ENCODE measurements around the gene SHANK1. TPM values are rescaled to one million over a fixed set of nuclear protein-coding genes. Genes with fewer than 3 reads are reported as not detected.
A peak's percentile ranks its signal among the peaks of the same experiment; 100 is the strongest.

Gene SHANK1
- total RNA-seq, 1 donor from 2014 or later: 0.36 TPM

- Mint-ChIP-seq H3K27me3 (peaks cover 74% of the 10 kb centered on the region), H3K4me3 (ENCODE audit: low read depth) (peak overlapping the region; percentile 38), H3K4me1 (ENCODE audit: low read depth) (peaks cover 4% of the 10 kb centered on the region), H3K36me3 (ENCODE audit: insufficient read depth) (no peaks in the 10 kb centered on the region), H3K9me3 (ENCODE audit: low read depth) (no peaks in the 10 kb centered on the region), H3K27ac (no peak overlapping the region)
- no peak for TF ChIP-seq CTCF (IDR thresholded peaks at IDR 0.05; ENCODE audit: unreplicated experiment)
- no peak for DNase-seq (ENCODE audit: low spot score, unreplicated experiment)
Measured at GRCh38 chr19:50718255-50719118, 1.1 kb downstream of the SHANK1 start.

- Mint-ChIP-seq H3K9me3 (ENCODE audit: low read depth) (no peaks in the 10 kb centered on the region), H3K27me3 (peaks cover 74% of the 10 kb centered on the region)
- TF ChIP-seq CTCF (IDR thresholded peaks at IDR 0.05; ENCODE audit: unreplicated experiment): no peak
Measured at GRCh38 chr19:50717891-50718254, 1.7 kb downstream of the SHANK1 start.

GRCh38 chr19:50717026-50717723 is 2.4 kb downstream of the SHANK1 start:
- Mint-ChIP-seq H3K27ac (no peak overlapping the region), H3K9me3 (ENCODE audit: low read depth) (no peaks in the 10 kb centered on the region), H3K4me1 (ENCODE audit: low read depth) (peaks cover 4% of the 10 kb centered on the region), H3K36me3 (ENCODE audit: insufficient read depth) (no peaks in the 10 kb centered on the region), H3K4me3 (ENCODE audit: low read depth) (peak overlapping the region; percentile 53), H3K27me3 (peaks cover 72% of the 10 kb centered on the region)
- no peak for DNase-seq (ENCODE audit: low spot score, unreplicated experiment)
- no peak for TF ChIP-seq CTCF (IDR thresholded peaks at IDR 0.05; ENCODE audit: unreplicated experiment)

More at GRCh38 chr19:50717891-50718254, 1.7 kb downstream of the SHANK1 start:
- no peak overlapping the region for H3K27ac Mint-ChIP-seq
- H3K36me3 Mint-ChIP-seq (ENCODE audit: insufficient read depth): no peaks in the 10 kb centered on the region
- H3K4me3 Mint-ChIP-seq (ENCODE audit: low read depth): no peak overlapping the region
- peaks cover 4% of the 10 kb centered on the region for H3K4me1 Mint-ChIP-seq (ENCODE audit: low read depth)
- no peak for DNase-seq (ENCODE audit: low spot score, unreplicated experiment)

- no peak overlapping the region for H3K27ac Mint-ChIP-seq
- no peak for DNase-seq (ENCODE audit: low spot score, unreplicated experiment)
- no peaks in the 10 kb centered on the region for H3K36me3 Mint-ChIP-seq (ENCODE audit: insufficient read depth)
- no peaks in the 10 kb centered on the region for H3K9me3 Mint-ChIP-seq (ENCODE audit: low read depth)
- H3K27me3 Mint-ChIP-seq: peaks cover 68% of the 10 kb centered on the region
- no peak for TF ChIP-seq CTCF (IDR thresholded peaks at IDR 0.05; ENCODE audit: unreplicated experiment)
- peaks cover 4% of the 10 kb centered on the region for H3K4me1 Mint-ChIP-seq (ENCODE audit: low read depth)
- no peak overlapping the region for H3K4me3 Mint-ChIP-seq (ENCODE audit: low read depth)
Measured at GRCh38 chr19:50716178-50717025, 3.2 kb downstream of the SHANK1 start.
